Activated effector memory CD4-positive, alpha-beta T cell treated with anti-CD3 and anti-CD28 coated beads, Interleukin-2, amount 50 U/mL, for 16 hours (primary cell): ENCODE data around the gene KLHL29.
"Not testable (repeated sequence)": the region's sequence is repeated elsewhere in the genome, so short reads cannot be mapped to it uniquely, and the experiment has no call there.

Source experiments
- DNase-seq: peaks from one replicate; pipeline ENCODE4 v3.0.0-alpha.2; 2020

KLHL29 gene

DNA sequence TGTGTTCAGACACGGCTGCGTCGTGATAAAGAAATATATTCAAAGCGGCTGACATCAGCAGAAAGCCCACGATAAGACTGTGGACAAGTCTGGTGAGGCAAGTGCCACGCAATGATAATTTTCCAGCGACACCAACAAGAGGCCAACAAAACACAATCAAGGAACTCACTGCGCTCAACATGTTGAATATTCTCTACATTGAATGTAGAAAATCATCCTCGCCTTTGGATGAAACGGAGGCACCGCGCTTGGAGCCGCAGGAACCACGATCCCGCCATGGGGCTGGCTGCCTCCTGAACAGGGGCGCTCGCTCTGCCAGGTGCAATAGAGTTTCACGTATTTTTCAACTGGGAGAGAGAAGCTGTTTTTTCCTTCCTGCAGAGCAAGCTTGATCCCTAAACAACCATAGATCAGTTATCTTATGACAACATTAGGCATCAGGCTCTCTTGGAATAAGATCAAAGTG lies 321.7 kb downstream of the KLHL29 start:
- DNase-seq, result no peak

DNA sequence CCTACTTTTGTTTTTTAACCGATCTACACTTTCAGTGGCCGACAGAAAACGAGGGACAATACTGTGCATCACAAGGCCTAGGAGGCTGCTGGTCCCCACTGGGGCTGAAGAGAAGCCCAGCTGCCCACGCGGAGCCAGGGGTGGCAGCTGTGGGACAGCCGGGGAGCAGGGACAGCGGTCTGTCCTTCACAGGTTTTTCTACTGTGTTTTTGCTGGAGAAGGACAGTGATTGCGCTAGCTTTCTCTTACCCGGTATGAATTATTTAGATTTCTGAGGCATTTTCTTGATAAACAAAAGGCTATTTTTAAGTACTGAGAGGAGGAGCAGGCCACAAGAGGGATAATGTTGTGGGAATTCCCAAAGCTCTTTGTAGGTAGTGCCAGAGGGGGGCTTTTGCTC lies 322.1 kb downstream of the KLHL29 start:
- no peak for DNase-seq

GRCh38 chr2:23708771-23709170 lies 323.8 kb downstream of the KLHL29 start:
- DNase-seq, result no peak

GRCh38 chr2:23709311-23709710 lies 324.3 kb downstream of the KLHL29 start:
- DNase-seq, result no peak

DNA sequence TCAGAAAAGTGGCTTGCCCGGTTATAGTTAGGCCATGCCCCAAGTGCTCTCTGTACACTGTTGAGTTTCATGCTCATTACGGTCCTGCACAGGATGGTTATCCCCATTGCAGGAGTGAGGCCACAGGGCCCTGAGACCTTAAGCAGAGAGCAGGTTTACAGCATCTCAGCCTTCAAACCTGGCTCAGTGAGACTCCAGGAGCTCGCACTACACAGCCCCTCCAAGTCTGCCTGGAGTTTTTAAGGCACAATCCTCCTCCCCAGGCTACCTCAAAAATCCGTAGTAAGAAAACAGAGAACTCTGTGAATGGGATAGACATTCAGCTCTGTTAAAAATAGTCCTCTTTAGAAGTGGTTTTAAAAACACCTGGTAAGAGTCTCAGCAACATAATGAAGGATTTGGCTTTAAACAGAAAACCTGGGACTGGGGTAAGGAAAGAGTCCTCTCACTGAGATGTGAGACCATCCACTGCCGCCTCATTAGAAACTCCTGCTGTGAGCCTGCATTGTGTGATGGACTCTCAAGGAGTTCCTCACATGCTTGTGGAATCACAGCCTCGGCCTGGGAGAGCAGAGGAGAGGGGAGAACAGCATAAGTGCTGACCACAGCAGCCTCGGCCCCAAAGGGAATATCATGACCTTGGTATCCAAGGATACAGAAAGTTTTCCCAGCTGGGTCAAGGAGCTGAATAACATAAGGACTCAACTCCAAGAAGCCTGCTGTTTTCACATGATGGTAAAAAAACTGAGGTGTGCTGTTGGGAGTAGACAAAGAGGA lies 327.2 kb downstream of the KLHL29 start:
- DNase-seq, result no peak

GRCh38 chr2:23712756-23713151 lies 327.8 kb downstream of the KLHL29 start:
- DNase-seq, result no peak

GRCh38 chr2:23713351-23713750 lies 328.4 kb downstream of the KLHL29 start:
- DNase-seq, result no peak

DNA sequence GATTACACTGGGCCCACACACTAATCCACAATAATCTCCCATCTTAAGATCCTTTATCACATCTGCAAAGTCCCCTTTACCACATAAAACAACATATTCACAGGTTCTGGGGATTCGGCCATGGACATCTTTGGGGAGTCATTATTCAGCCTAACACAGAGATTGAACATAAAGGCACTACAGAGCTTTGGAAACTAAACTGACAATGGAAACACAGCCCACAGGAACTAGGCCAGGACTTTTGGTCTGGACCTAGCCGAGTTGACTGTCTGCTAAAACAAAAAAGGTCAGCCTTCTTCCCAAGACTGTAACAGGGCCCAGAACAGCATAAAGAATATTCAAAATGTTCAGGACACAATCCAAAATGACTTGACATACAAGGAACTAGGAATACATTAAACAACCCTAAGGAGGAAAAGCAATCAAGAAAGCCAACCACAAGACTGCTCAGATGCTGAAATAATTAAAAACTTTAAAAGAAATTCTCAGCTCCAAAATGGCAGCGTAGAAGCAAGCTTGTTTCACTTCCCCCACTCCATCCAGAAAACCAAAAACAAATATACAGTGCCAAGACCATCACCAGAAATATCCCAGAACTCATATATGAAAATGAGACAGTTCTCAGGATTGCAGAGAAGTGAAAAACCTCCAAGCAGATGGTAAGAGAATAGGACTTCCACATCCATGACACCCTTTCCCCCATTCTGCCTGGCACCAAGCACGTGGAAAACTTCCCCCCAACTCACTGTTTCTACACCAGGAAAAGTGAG lies 334.1 kb downstream of the KLHL29 start:
- DNase-seq, result no peak

DNA sequence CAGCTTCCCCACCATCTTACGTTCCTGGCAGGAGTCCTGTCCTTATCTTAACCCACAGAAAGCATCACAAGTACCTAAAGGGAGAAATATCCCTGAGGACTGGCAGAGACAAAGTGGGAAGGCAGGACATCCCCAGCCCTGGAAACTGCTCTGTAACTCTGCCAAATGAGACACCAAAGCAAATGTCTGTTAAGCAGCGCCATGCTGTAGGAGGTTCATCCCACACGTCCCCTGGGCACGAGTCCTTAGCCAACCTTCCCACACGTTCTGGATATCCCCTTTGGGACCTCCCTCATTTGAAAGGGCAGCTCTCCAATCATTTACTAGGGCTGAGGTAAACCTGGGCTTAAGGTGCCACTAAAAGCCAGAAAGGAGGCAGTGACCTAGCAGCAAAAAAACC lies 334.7 kb downstream of the KLHL29 start:
- DNase-seq, result no peak

DNA sequence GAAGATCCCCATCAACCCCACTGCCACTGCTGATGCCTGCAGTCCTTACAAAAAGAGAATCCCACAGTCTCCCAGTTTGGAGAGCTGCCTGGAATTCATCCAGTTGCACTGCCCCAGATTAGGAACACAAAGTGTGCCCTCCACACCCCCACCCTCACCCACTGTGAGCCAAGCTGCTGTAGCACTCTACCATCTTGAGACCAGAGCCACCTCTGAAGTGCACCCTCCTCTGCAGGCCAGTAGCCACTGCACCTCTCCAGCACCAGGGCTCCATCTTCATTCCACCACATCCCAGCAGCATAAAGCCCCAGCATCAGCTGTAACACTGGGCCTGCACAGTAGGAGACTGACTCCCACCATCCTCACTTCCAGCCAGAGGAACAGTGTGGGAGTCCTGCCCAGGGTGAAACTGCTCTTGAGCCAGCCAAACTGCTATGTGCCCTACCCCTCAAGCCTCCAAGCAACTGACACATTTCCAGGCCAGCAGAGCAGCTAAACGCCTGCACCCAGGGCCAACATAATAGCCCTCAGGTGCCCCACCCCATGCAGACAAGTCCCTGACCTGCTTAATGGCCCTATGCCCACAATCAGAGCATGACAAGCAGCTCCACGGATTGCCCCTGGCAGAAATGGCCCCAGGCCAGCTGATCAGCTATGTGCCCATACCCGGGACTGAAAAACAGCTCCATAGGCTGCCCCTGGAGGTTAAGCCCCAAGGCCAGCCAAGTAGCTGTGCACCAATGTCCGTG lies 335.9 kb downstream of the KLHL29 start:
- no peak for DNase-seq

DNA sequence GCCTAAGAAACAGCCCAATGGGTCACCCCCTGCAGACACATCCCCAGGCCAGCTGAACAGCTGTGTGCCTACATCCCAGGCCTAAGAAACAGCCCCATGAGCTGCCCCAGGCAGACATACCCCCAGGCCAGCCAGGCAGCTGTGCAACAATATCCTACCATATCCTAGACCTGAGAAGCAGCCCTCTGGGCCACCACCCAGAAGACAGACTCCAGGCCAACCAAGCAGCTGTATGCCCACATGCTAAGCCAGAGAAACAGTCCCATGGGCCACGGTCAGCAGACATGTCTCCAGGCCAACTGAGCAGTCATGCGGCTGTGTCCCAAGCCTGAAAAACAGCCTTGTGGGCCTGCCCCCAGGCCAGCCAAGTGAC lies 336.5 kb downstream of the KLHL29 start:
- DNase-seq, result no peak

DNA sequence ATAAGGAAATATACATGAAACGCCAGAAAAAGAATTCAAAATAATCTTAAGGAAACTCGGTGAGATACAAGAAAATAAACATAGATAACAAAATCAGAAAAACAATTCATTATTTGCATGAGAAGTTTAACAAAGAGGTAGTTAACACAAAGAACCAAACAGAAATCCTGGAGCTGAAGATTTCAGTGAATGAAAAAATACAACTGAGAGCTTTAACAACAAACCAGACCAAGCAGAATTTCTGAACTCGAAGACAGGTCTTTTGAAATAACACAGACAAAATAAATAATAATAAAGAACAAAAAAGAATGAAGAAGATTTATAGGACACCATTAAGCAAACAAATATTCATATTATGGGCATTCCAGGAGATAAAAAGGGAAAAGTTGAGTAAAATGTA lies 337.3 kb downstream of the KLHL29 start:
- DNase-seq, result no peak

- DNase-seq, result not testable (repeated sequence)
Measured at GRCh38 chr2:23723029-23723428, 338.1 kb downstream of the KLHL29 start.

- no peak for DNase-seq
Measured at GRCh38 chr2:23734416-23734815, 349.4 kb downstream of the KLHL29 start.

DNA sequence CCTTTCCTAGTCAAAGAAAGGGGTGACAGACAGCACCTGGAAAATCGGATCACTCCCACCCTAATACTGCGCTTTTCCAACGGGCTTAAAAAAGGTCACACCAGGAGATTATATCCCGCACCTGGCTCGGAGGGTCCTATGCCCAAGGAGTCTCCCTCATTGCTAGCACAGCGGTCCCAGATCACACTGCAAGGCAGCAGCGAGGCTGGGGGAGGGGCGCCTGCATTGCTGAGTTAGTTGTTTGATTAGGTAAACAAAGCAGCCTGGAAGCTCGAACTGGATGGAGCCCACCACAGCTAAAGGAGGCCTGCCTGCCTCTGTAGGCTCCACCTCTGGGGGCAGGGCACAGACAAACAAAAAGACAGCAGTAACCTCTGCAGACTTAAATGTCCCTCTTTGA lies 351.8 kb downstream of the KLHL29 start:
- DNase-seq, result not testable (repeated sequence)

- DNase-seq, result no peak
Measured at GRCh38 chr2:23745068-23745725, 360.2 kb downstream of the KLHL29 start.

DNA sequence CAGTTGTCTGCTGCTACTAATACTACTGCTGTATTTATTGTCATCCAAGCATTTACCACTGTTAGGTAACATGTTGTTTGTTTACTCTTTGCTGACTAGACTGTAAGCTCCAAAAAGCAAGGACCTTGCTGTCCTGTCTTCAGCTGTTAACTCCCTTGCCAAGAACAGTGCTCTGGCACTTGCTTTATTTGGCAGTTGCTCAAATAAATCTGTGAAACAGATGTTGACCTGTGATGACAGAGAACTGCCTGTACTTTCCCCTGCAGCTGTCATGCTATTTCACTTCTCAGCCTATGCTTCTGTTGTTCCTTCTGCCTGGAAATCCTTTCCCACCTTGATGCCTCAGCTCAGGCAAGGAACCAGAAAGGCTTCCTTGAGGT lies 360.7 kb downstream of the KLHL29 start:
- DNase-seq, result no peak

GRCh38 chr2:23746141-23746863 lies 361.3 kb downstream of the KLHL29 start:
- no peak for DNase-seq

- DNase-seq, result no peak
Measured at GRCh38 chr2:23751747-23752265, 366.8 kb downstream of the KLHL29 start.

DNA sequence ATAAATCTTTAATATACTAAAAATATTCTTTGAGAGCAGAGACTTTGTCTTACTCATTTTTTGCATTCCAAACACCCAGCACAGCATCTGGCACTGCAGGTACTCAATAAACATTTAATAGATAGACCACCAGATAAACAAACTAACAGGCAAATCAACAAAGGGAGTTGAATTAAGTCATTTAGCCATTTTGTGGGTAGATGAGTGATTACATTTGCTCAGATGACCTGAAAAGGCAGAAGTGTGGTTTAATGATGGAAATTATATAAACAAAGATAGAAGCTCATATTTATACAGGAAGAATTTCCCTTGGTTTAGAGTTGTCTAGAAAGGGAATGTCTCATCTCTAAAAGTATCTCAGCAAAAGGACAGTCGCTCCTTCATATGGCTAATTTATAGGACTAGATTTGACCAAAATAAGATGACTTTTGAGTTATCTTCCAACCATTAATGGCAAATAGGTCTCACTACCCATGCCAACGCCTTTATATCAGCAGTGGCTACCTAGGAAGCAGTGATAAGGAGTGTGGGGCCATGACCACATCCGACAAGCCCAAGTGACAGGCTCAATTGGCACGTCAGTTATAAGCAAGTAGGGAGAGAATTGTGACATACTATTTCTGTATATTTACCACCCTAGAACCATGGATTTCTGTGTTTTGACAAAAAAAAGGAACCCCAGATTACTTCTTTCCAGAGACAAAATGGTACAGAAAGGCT lies 368.5 kb downstream of the KLHL29 start:
- DNase-seq, result no peak

- no peak for DNase-seq
Measured at GRCh38 chr2:23754970-23755369, 370.0 kb downstream of the KLHL29 start.
